ENCODE measurements around the gene HSF4. TPM values are rescaled to one million over a fixed set of nuclear protein-coding genes. Genes with fewer than 3 reads are reported as not detected.
A peak's percentile ranks its signal among the peaks of the same experiment; 100 is the strongest.

HSF4 gene
- total RNA-seq, 1 experiment from 2014 or later = 17.9 TPM

- no peak for DNase-seq (ENCODE audit: low spot score)
- in situ Hi-C loops (cut with HindIII; ENCODE audit: low sequenced_read_pairs) = no loop called here
Measured at GRCh38 chr16:67195676-67196075, 31.1 kb downstream of the HSF4 start.

- DNase-seq (ENCODE audit: low spot score) = no peak
- in situ Hi-C loops (cut with HindIII; ENCODE audit: low sequenced_read_pairs) = no loop called here
Measured at GRCh38 chr16:67196881-67197280, 32.3 kb downstream of the HSF4 start.

DNA sequence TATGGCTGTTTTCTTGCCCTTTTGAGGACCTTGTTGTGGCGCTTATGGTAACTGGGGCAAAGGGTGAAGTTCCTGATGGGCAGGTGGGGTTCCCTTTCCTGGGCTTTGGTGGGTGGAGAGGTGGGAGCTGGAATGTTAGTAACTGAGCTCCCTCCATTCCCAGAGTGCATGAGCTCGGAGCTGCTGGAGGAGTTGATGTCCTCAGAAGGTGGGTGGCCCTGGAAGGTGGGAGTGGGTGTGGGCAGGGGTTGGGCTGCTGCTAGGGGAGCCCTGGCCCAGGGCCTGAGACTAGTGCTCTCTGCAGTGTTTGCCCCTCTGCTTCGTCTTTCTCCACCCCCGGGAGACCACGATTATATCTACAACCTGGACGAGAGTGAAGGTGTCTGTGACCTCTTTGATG, 33.2 kb downstream of the HSF4 start:
- DNase-seq (ENCODE audit: low spot score) = no peak
- in situ Hi-C loops (cut with HindIII; ENCODE audit: low sequenced_read_pairs) = no loop called here

GRCh38 chr16:67198238-67198734, 33.7 kb downstream of the HSF4 start:
- DNase-seq (ENCODE audit: low spot score) = peak; percentile 64
- in situ Hi-C loops (cut with HindIII; ENCODE audit: low sequenced_read_pairs) = no loop called here

DNA sequence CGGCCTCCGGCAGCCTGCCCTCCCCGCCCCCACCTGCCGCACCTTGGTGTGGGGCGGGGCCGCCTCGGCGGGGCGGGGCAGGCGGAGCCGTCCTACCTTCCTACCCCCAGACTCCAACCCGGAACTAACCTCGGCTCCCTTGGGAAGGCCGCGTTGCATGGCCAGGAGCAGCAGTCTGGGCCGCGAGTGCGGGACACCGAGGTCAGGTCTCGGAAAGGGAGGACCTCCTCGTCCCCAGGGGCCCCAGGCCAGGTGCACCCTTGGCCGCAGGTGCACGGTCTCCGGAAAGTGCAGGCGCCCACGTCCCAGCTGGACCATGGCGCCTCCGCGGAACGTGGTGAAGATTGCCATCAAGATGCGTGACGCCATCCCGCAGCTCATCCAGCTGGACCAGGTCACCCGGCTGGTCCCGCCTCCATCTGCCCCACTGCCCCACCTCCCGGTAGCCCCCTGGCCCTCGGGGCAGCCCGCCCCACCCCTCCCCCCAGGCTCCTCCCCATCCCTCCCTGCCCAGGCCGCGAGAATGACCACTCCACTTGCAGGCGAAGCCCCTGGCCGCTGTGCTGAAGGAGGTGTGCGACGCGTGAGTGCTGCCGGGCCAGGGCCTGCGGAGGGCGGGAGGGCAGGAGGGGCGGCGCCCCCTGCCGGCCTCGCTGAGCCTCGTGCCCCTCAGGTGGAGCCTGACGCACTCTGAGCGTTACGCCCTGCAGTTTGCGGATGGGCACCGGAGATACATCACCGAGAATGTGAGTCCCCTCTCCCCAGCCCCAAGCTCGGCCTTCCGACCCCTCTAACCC, 34.7 kb downstream of the HSF4 start, which contains the start of gene ELMO3:
TSS of gene ELMO3 (plus strand) at position 121 of the 797 bp plus-strand sequence. CDS start at position 317, 196 bp downstream.
- no peak for DNase-seq (ENCODE audit: low spot score)
- in situ Hi-C loops (cut with HindIII; ENCODE audit: low sequenced_read_pairs) = no loop called here

GRCh38 chr16:67199808-67200198, 35.3 kb downstream of the HSF4 start:
- no peak for DNase-seq (ENCODE audit: low spot score)
- in situ Hi-C loops (cut with HindIII; ENCODE audit: low sequenced_read_pairs) = no loop called here

- no peak for DNase-seq (ENCODE audit: low spot score)
- in situ Hi-C loops (cut with HindIII; ENCODE audit: low sequenced_read_pairs) = no loop called here
Measured at GRCh38 chr16:67200491-67200890, 35.9 kb downstream of the HSF4 start.

- no peak for DNase-seq (ENCODE audit: low spot score)
- in situ Hi-C loops (cut with HindIII; ENCODE audit: low sequenced_read_pairs) = no loop called here
Measured at GRCh38 chr16:67201411-67202345, 37.1 kb downstream of the HSF4 start.

DNA sequence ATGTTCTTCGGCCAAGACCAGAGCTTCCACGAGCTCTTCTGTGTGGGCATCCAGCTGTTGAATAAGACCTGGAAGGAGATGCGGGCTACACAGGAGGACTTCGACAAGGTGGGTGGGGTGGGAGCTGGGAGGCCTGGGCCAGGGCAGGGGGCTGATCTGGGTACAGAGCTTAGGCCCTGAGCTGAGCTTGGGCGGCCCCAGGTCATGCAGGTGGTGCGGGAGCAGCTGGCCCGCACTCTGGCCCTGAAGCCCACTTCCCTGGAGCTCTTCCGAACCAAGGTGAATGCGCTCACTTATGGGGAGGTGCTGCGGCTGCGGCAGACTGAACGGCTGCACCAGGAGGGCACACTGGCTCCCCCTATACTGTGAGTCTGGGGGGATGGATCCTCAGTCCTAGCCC, 37.9 kb downstream of the HSF4 start:
- in situ Hi-C loops (cut with HindIII; ENCODE audit: low sequenced_read_pairs) = no loop called here
- no peak for DNase-seq (ENCODE audit: low spot score)

GRCh38 chr16:67202956-67203493, 38.5 kb downstream of the HSF4 start:
- in situ Hi-C loops (cut with HindIII; ENCODE audit: low sequenced_read_pairs) = no loop called here

DNA sequence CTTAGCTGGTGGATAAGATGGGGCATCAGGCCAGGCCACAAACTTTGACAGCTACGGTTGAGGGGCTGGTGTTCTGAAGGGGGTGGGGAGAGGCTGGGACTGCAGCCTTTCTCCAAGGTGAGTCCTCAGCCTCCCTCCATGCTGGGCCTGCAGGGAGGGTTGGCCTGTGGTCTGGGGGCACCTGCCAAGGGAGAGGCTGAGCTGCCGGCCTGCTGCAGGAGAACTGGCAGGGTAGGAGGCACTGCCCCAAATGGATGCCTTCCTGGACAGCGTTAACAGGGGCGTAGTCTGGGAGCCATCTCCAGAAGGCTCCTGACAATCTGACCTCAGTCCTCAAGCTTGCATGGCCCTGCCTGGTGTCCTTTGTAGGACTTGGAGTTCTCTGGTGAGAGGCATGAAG, 39.5 kb downstream of the HSF4 start:
- no peak for DNase-seq (ENCODE audit: low spot score)
- in situ Hi-C loops (cut with HindIII; ENCODE audit: low sequenced_read_pairs) = no loop called here

More at GRCh38 chr16:67202956-67203493, 38.5 kb downstream of the HSF4 start:
- no peak for DNase-seq (ENCODE audit: low spot score)

- DNase-seq (ENCODE audit: low spot score) = no peak
- in situ Hi-C loops (cut with HindIII; ENCODE audit: low sequenced_read_pairs) = no loop called here
Measured at GRCh38 chr16:67206129-67206837, 41.7 kb downstream of the HSF4 start.

- DNase-seq (ENCODE audit: low spot score) = no peak
- in situ Hi-C loops (cut with HindIII; ENCODE audit: low sequenced_read_pairs) = no loop called here
Measured at GRCh38 chr16:67206838-67207248, 42.3 kb downstream of the HSF4 start.

GRCh38 chr16:67207249-67208091, 42.9 kb downstream of the HSF4 start:
- in situ Hi-C loops (cut with HindIII; ENCODE audit: low sequenced_read_pairs) = no loop called here
- DNase-seq (ENCODE audit: low spot score) = no peak

DNA sequence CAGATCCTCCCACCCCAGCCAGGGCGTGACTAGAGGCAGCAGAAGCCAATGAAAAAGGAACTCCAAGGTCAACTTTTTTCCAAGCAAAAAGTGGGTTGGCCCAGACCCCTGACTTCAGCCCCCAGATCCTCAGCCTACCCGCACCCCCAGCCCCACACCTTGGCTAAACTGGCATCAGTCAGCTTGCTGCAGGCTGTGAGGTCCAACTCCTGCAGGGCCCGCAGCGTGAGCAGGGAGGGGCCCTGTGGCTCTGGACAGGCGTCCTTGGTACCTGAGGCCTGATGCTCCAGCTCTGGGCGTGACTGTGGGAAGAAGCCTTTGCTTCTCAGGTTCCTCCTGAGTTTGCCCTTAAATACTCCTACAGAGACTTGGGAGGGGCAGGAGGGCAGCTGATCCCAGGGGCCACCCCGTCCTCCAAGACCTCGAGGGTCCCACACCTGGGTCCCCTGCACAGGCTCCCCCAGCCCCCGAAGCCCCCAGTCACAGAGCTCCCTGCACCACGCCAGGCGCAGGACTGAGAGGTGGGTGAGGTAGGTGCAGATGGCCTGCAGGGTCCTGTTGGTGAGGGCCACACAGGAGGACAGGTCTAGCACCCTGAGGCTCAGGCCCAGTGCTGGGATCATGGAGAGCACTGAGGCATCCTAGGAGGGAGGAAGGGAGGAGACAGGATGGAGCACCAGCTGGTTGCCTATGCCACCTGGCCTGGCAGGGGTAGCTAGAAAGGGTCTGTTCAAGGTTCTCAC, 43.8 kb downstream of the HSF4 start:
- no peak for DNase-seq (ENCODE audit: low spot score)
- in situ Hi-C loops (cut with HindIII; ENCODE audit: low sequenced_read_pairs) = no loop called here

DNA sequence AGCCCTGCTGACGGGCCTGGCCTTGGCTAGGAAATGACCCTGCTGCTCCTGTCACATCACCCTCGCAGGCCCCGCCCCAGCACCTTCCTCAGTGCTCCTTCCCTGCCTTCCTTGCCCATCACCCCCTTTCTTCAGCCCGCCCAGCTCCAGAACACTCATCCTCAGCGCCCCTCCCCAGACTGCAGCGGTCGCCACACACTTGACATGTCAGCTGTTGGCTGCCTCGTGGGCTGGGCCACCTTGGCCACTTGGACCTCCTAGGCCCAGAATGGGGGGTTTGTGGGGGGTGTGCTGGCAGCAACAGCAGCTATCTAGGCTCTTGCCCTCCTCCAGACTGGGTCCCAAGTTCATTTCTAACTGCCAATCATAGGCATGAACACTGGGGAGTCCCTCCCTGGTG, 45.0 kb downstream of the HSF4 start:
- in situ Hi-C loops (cut with HindIII; ENCODE audit: low sequenced_read_pairs) = no loop called here
- no peak for DNase-seq (ENCODE audit: low spot score)

GRCh38 chr16:67210069-67210937, 45.8 kb downstream of the HSF4 start:
- in situ Hi-C loops (cut with HindIII; ENCODE audit: low sequenced_read_pairs) = no loop called here
- no peak for DNase-seq (ENCODE audit: low spot score)
